Measurements from ENCODE around the gene TMEM120B. TPM values are rescaled to one million over a fixed set of nuclear protein-coding genes. Genes with fewer than 3 reads are reported as not detected.

TMEM120B gene
- total and polyA plus RNA-seq, 2 of the 13 experiments (the other 11 are each of a cell fraction or from before 2014, with no cell fraction given), result 7.1 to 12.9 TPM

DNA sequence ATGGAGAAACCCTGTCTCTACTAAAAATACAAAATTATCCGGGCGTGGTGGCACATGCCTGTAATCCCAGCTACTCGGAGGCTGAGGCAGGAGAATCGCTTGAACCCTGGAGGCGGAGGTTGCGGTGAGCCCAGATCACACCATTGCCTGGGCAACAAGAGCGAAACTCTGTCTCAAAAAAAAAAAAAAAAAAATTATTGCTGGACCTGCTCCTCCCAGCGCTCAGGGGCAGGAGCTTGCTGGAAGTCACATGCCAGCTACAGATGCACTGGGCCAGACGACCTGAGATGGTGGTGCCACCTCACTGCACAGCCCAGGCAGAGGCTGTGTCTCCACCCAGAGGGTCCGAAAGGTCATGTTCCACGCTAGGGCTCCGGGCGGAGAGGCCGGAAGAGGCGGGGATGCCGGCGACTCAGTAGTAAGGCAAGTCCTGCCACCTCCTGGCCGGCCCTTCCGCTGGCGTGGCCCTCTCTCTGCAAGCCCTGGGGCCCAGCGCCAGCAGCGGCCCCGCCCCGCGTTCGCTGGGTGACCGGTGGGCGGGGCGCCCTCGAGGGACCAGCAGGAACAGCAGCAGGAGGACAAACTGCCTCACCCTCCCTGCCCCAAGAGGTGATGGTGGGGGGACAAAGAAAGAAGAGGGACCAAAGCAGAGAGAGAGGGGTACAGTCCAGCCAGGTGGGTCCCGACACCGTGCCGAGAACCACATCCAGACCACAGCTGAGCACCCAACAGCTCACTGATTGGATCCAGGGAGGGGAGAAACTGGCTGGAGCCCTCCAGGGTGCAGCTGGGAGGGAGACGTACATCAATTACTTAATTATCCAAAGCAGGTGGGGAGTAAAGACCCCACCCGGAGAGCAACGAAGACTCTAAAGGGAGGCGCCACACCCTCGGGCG lies 84.6 kb downstream of the TMEM120B start (continued):
- TF ChIP-seq, protein P1, sequence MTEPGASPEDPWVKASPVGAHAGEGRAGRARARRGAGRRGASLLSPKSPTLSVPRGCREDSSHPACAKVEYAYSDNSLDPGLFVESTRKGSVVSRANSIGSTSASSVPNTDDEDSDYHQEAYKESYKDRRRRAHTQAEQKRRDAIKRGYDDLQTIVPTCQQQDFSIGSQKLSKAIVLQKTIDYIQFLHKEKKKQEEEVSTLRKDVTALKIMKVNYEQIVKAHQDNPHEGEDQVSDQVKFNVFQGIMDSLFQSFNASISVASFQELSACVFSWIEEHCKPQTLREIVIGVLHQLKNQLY (CRISPR knock-in tag; IDR thresholded peaks at IDR 0.05), result no peak; the same call in 1 of the 2 replicates
- TF ChIP-seq ZSCAN12 (CRISPR knock-in tag; IDR thresholded peaks at IDR 0.05), result no peak
- TF ChIP-seq PHF5A (CRISPR knock-in tag; IDR thresholded peaks at IDR 0.05; ENCODE audit: low read depth, unreplicated experiment), result peak; percentile 87
- TF ChIP-seq, protein P2, sequence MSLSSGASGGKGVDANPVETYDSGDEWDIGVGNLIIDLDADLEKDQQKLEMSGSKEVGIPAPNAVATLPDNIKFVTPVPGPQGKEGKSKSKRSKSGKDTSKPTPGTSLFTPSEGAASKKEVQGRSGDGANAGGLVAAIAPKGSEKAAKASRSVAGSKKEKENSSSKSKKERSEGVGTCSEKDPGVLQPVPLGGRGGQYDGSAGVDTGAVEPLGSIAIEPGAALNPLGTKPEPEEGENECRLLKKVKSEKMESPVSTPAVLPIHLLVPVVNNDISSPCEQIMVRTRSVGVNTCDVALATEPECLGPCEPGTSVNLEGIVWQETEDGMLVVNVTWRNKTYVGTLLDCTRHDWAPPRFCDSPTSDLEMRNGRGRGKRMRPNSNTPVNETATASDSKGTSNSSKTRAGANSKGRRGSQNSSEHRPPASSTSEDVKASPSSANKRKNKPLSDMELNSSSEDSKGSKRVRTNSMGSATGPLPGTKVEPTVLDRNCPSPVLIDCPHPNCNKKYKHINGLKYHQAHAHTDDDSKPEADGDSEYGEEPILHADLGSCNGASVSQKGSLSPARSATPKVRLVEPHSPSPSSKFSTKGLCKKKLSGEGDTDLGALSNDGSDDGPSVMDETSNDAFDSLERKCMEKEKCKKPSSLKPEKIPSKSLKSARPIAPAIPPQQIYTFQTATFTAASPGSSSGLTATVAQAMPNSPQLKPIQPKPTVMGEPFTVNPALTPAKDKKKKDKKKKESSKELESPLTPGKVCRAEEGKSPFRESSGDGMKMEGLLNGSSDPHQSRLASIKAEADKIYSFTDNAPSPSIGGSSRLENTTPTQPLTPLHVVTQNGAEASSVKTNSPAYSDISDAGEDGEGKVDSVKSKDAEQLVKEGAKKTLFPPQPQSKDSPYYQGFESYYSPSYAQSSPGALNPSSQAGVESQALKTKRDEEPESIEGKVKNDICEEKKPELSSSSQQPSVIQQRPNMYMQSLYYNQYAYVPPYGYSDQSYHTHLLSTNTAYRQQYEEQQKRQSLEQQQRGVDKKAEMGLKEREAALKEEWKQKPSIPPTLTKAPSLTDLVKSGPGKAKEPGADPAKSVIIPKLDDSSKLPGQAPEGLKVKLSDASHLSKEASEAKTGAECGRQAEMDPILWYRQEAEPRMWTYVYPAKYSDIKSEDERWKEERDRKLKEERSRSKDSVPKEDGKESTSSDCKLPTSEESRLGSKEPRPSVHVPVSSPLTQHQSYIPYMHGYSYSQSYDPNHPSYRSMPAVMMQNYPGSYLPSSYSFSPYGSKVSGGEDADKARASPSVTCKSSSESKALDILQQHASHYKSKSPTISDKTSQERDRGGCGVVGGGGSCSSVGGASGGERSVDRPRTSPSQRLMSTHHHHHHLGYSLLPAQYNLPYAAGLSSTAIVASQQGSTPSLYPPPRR (CRISPR knock-in tag; IDR thresholded peaks at IDR 0.05; ENCODE audit: borderline replicate concordance), result peak; percentile 78
- TF ChIP-seq NR3C1 (CRISPR knock-in tag; IDR thresholded peaks at IDR 0.05), result no peak
- peak; percentile 89 for TF ChIP-seq POLR2G (IDR thresholded peaks at IDR 0.05; ENCODE audit: low read depth, low read length)
- TF ChIP-seq ZNF232 (CRISPR knock-in tag; IDR thresholded peaks at IDR 0.05; ENCODE audit: borderline replicate concordance), result no peak; the same call in 1 of the 2 replicates
- TF ChIP-seq ZSCAN20 (CRISPR knock-in tag; IDR thresholded peaks at IDR 0.05; ENCODE audit: borderline replicate concordance), result no peak
- TF ChIP-seq, protein P3, sequence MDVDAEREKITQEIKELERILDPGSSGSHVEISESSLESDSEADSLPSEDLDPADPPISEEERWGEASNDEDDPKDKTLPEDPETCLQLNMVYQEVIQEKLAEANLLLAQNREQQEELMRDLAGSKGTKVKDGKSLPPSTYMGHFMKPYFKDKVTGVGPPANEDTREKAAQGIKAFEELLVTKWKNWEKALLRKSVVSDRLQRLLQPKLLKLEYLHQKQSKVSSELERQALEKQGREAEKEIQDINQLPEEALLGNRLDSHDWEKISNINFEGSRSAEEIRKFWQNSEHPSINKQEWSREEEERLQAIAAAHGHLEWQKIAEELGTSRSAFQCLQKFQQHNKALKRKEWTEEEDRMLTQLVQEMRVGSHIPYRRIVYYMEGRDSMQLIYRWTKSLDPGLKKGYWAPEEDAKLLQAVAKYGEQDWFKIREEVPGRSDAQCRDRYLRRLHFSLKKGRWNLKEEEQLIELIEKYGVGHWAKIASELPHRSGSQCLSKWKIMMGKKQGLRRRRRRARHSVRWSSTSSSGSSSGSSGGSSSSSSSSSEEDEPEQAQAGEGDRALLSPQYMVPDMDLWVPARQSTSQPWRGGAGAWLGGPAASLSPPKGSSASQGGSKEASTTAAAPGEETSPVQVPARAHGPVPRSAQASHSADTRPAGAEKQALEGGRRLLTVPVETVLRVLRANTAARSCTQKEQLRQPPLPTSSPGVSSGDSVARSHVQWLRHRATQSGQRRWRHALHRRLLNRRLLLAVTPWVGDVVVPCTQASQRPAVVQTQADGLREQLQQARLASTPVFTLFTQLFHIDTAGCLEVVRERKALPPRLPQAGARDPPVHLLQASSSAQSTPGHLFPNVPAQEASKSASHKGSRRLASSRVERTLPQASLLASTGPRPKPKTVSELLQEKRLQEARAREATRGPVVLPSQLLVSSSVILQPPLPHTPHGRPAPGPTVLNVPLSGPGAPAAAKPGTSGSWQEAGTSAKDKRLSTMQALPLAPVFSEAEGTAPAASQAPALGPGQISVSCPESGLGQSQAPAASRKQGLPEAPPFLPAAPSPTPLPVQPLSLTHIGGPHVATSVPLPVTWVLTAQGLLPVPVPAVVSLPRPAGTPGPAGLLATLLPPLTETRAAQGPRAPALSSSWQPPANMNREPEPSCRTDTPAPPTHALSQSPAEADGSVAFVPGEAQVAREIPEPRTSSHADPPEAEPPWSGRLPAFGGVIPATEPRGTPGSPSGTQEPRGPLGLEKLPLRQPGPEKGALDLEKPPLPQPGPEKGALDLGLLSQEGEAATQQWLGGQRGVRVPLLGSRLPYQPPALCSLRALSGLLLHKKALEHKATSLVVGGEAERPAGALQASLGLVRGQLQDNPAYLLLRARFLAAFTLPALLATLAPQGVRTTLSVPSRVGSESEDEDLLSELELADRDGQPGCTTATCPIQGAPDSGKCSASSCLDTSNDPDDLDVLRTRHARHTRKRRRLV (CRISPR knock-in tag; IDR thresholded peaks at IDR 0.05), result no peak
- TF ChIP-seq, protein P4, sequence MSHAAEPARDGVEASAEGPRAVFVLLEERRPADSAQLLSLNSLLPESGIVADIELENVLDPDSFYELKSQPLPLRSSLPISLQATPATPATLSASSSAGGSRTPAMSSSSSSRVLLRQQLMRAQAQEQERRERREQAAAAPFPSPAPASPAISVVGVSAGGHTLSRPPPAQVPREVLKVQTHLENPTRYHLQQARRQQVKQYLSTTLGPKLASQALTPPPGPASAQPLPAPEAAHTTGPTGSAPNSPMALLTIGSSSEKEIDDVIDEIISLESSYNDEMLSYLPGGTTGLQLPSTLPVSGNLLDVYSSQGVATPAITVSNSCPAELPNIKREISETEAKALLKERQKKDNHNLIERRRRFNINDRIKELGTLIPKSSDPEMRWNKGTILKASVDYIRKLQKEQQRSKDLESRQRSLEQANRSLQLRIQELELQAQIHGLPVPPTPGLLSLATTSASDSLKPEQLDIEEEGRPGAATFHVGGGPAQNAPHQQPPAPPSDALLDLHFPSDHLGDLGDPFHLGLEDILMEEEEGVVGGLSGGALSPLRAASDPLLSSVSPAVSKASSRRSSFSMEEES (CRISPR knock-in tag; IDR thresholded peaks at IDR 0.05), result peak; percentile 90
- TF ChIP-seq MAF1 (CRISPR knock-in tag; IDR thresholded peaks at IDR 0.05; ENCODE audit: borderline replicate concordance), result no peak
